Heart right ventricle (tissue), 16 donors: ENCODE data around the gene KLK15. TPM values are rescaled to one million over a fixed set of nuclear protein-coding genes. Genes with fewer than 3 reads are reported as not detected.

Experiments used
- ATAC-seq, 8 donors: fragments of 200-7000 bp; cut with Tn5 transposase; one replicate each; pipeline ENCODE4 v1.9.1; 2020; ENCODE audit warnings: mild to moderate bottlenecking in 8 of 8, moderate library complexity in 8 of 8, moderate number of reproducible peaks in 1 of 8
- DNase-seq, 2 donors: peaks; one replicate each; pipeline ENCODE4 v3.0.0-alpha.2; 2020
- H3K27ac ChIP-seq, 10 donors: fragments of 200-600 bp; sonication (generic) in 2 of 10; one replicate each; pipeline versions ENCODE4 v1.5.0 to v1.8.0; 2020 to 2022; ENCODE audit warnings: mild to moderate bottlenecking in 3 of 10
- H3K27me3 ChIP-seq, 7 donors: fragments of 200-600 bp; one replicate each; pipeline ENCODE4 v1.8.0; 2021 to 2022; ENCODE audit warnings: mild to moderate bottlenecking in 2 of 7
- H3K36me3 ChIP-seq, 9 donors: fragments of 200-600 bp; sonication (generic) in 1 of 9; one replicate each; pipeline versions ENCODE4 v1.5.0 to v1.8.0; 2020 to 2022; ENCODE audit warnings: mild to moderate bottlenecking in 2 of 9
- H3K4me1 ChIP-seq, 9 donors: fragments of 200-600 bp; sonication (generic) in 1 of 9; one replicate each; pipeline versions ENCODE4 v1.5.0 to v1.8.0; 2020 to 2022; ENCODE audit warnings: mild to moderate bottlenecking in 4 of 9
- H3K4me3 ChIP-seq, 10 donors: fragments of 200-600 bp; sonication (generic) in 2 of 10; one replicate each; pipeline versions ENCODE4 v1.5.0 to v1.8.0; 2020 to 2022; ENCODE audit warnings: mild to moderate bottlenecking in 7 of 10, moderate library complexity in 2 of 10
- H3K9me3 ChIP-seq, 11 donors: fragments of 200-600 bp in 10 of 11; sonication (generic) in 2 of 11; one replicate each; pipeline versions ENCODE4 v1.5.0 to v1.8.0; 2013 to 2022; ENCODE audit warnings: mild to moderate bottlenecking in 2 of 11, control low read depth in 1 of 11, moderate library complexity in 1 of 11
- WGBS, 2 donors: extraction: QIAGEN DNeasy Blood & Tissue Kit; methylation state at CpG; one replicate each; pipeline ENCODE4 v1.1.7; 2013; ENCODE audit warnings: inconsistent platforms in 1 of 2; 5-methylcytosine and 5-hydroxymethylcytosine counted together
- intact Hi-C, 10 donors: fragments of 100-400 bp; cut with DNase I; formaldehyde crosslinking; loops; one replicate each; pipeline versions ENCODE4 v1.11.1 to v1.14.2; 2022
- polyA plus RNA-seq, 2 donors: library from polyadenylated mRNA; stranded (reverse); fragments of 200-250 nt; gene quantifications; one replicate each; pipeline ENCODE4 v1.2.3, GENCODE V29; 2013
- total RNA-seq, 10 donors: library from RNA; stranded (reverse); fragmentation: NEBNext Ultra II Directional in 3 of 10; extraction: Animal tissue kit (Norgen Biotek cat#: 25700) in 3 of 10; gene quantifications; one replicate each; pipeline versions ENCODE4 v1.2.1 to v1.2.4, GENCODE V29; 2021 to 2023
- TF ChIP-seq, protein P1 (sequence below), 9 donors: fragments of 200-600 bp; sonication (generic) in 2 of 9; IDR thresholded peaks; one replicate each; pipeline versions ENCODE4 v1.5.0 to v1.8.0; 2021 to 2022; ENCODE audit warnings: antibody characterized with exemption in 9 of 9, mild to moderate bottlenecking in 5 of 9, moderate library complexity in 1 of 9
- donor health status: Arrhythmogenic right ventricular cardiomyopathy.
- donor health status: ischemic (EF 13 %, LVEDD 7.1; RV severe dilation, severe dysfunction).
- donor health status: healthy with polysubstance abuse.
- donor health status: DM: no; HTN: yes; CAD: no.
- donor health status: DM: no; HTN: no; CAD: no.
- donor health status: ischemic (EF 25% LVEDD 6.9; RV normal size, moderate dysfunction).
- donor health status: ischemic (EF 25% LVEDD 5.7; RV mildly dilated, moderate dysfunction).
- donor health status: healthy.
- donor health status: DM: yes; HTN: yes; CAD: no.
- donor health status: Ischemic cardiomyopathy.
- donor health status: ischemic (EF 35%, LVEDD 5.7; RV mildly dilated, moderate dysfunction).
- donor health status: nonischemic (EF 11% LVEDD 7.7; RV severe dilation, severe dysfunction).
- donor health status: DM: yes; HTN: yes; CAD: no.
- donor health status: PGD.
- donor health status: ischemic (EF 29% LVEDD 5.4; RV normal size, mild dysfunction).
- donor health status: nonischemic (EF 23%, LVEDD 6.1; RV moderate dilation, normal function).

Gene KLK15
- total and polyA plus RNA-seq, 12 donors: not detected

DNA sequence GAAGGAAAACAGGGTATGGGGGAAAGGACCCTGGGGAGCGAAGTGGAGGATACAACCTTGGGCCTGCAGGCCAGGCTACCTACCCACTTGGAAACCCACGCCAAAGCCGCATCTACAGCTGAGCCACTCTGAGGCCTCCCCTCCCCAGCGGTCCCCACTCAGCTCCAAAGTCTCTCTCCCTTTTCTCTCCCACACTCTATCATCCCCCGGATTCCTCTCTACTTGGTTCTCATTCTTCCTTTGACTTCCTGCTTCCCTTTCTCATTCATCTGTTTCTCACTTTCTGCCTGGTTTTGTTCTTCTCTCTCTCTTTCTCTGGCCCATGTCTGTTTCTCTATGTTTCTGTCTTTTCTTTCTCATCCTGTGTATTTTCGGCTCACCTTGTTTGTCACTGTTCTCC, 24.0 kb upstream of the KLK15 start:
- Histone ChIP-seq H3K27me3 (peaks cover 0 to 89% (median 50%) of the 10 kb centered on the region in 7 donors), H3K4me1 (no peaks in the 10 kb centered on the region), H3K9me3 (no peaks in the 10 kb centered on the region), H3K27ac (no peak overlapping the region), H3K4me3 (no peak overlapping the region), H3K36me3 (no peaks in the 10 kb centered on the region)
- TF ChIP-seq, protein P1, sequence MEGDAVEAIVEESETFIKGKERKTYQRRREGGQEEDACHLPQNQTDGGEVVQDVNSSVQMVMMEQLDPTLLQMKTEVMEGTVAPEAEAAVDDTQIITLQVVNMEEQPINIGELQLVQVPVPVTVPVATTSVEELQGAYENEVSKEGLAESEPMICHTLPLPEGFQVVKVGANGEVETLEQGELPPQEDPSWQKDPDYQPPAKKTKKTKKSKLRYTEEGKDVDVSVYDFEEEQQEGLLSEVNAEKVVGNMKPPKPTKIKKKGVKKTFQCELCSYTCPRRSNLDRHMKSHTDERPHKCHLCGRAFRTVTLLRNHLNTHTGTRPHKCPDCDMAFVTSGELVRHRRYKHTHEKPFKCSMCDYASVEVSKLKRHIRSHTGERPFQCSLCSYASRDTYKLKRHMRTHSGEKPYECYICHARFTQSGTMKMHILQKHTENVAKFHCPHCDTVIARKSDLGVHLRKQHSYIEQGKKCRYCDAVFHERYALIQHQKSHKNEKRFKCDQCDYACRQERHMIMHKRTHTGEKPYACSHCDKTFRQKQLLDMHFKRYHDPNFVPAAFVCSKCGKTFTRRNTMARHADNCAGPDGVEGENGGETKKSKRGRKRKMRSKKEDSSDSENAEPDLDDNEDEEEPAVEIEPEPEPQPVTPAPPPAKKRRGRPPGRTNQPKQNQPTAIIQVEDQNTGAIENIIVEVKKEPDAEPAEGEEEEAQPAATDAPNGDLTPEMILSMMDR (IDR thresholded peaks at IDR 0.05): no peak
- intact Hi-C loops: no loop called here
- WGBS, 2 donors: 54 to 59% methylated on average over 6 of the region's 6 CpGs
- DNase-seq (no peak), ATAC-seq (no peak)

- peaks cover 0 to 95% (median 54%) of the 10 kb centered on the region in 7 donors for H3K27me3 ChIP-seq
- WGBS, 2 donors: 56 to 67% methylated on average over 8 to 9 of the region's 9 CpGs
- intact Hi-C loops: no loop called here
- TF ChIP-seq, protein P1 (IDR thresholded peaks at IDR 0.05): no peak
- ATAC-seq: no peak
- no peaks in the 10 kb centered on the region for H3K36me3 ChIP-seq
- H3K27ac ChIP-seq: no peak within 1 kb of the TSS
- DNase-seq: no peak
- H3K4me1 ChIP-seq: no peaks in the 10 kb centered on the region
- no peaks in the 10 kb centered on the region for H3K9me3 ChIP-seq
- no peak within 1 kb of the TSS for H3K4me3 ChIP-seq
These were observed 21.4 kb upstream of the KLK15 start, which contains the start of gene KLK3 for GRCh38 chr19:50854636-50855410. TSS of gene KLK3 (plus strand) at chr19:50854915. CDS start at chr19:50854956, 41 bp downstream.

DNA sequence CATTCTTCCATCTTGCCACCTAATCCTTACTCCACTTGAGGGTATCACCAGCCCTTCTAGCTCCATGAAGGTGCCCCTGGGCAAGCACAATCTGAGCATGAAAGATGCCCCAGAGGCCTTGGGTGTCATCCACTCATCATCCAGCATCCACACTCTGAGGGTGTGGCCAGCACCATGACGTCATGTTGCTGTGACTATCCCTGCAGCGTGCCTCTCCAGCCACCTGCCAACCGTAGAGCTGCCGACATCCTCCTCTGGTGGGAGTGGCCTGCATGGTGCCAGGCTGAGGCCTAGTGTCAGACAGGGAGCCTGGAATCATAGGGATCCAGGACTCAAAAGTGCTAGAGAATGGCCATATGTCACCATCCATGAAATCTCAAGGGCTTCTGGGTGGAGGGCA, 18.2 kb upstream of the KLK15 start:
- TF ChIP-seq, protein P1 (IDR thresholded peaks at IDR 0.05): no peak
- Histone ChIP-seq H3K27ac (no peak overlapping the region), H3K4me3 (no peak overlapping the region), H3K9me3 (no peaks in the 10 kb centered on the region), H3K36me3 (no peaks in the 10 kb centered on the region), H3K27me3 (peaks cover 0 to 75% (median 37%) of the 10 kb centered on the region in 7 donors), H3K4me1 (no peaks in the 10 kb centered on the region)
- 65 to 72% methylated on average over 4 of the region's 4 CpGs for WGBS, 2 donors
- ATAC-seq (no peak), DNase-seq (no peak)
- intact Hi-C loops: no loop called here

DNA sequence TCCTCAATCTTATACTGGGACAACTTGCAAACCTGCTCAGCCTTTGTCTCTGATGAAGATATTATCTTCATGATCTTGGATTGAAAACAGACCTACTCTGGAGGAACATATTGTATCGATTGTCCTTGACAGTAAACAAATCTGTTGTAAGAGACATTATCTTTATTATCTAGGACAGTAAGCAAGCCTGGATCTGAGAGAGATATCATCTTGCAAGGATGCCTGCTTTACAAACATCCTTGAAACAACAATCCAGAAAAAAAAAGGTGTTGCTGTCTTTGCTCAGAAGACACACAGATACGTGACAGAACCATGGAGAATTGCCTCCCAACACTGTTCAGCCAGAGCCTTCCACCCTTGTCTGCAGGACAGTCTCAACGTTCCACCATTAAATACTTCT, 17.4 kb upstream of the KLK15 start:
- Histone ChIP-seq H3K4me3 (no peak overlapping the region), H3K36me3 (no peaks in the 10 kb centered on the region), H3K4me1 (no peaks in the 10 kb centered on the region), H3K27me3 (peaks cover 0 to 66% (median 34%) of the 10 kb centered on the region in 7 donors), H3K9me3 (no peaks in the 10 kb centered on the region), H3K27ac (no peak overlapping the region)
- no peak for DNase-seq
- TF ChIP-seq, protein P1 (IDR thresholded peaks at IDR 0.05): no peak
- ATAC-seq: no peak
- 45 to 51% methylated on average over 3 of the region's 3 CpGs for WGBS, 2 donors
- intact Hi-C loops: no loop called here
